ENCODE data around the gene DOCK3.
"Not testable (repeated sequence)": the region's sequence is repeated elsewhere in the genome, so short reads cannot be mapped to it uniquely, and the experiment has no call there.

Gene DOCK3

GRCh38 chr3:50749822-50750221 lies 75.1 kb downstream of the DOCK3 start:
- TF ChIP-seq CTCF (IDR thresholded peaks at IDR 0.05; ENCODE audit: insufficient read depth, low read length, poor library complexity, severe bottlenecking): no peak
- H3K36me3 ChIP-seq (ENCODE audit: control insufficient read depth, insufficient read depth, low read length): no peaks in the 10 kb centered on the region
- no peaks in the 10 kb centered on the region for H3K27me3 ChIP-seq (replicated peaks; ENCODE audit: control insufficient read depth, insufficient read depth, low read length)
- H3K4me3 ChIP-seq (replicated peaks; ENCODE audit: low read depth, low read length): no peak overlapping the region
- DNase-seq (ENCODE audit: extremely low read depth, insufficient read length): no peak

GRCh38 chr3:50759015-50759414 lies 84.3 kb downstream of the DOCK3 start:
- H3K27me3 ChIP-seq (replicated peaks; ENCODE audit: control insufficient read depth, insufficient read depth, low read length): no peaks in the 10 kb centered on the region
- no peak for TF ChIP-seq CTCF (IDR thresholded peaks at IDR 0.05; ENCODE audit: insufficient read depth, low read length, poor library complexity, severe bottlenecking)
- DNase-seq (ENCODE audit: extremely low read depth, insufficient read length): no peak
- H3K4me3 ChIP-seq (replicated peaks; ENCODE audit: low read depth, low read length): no peak overlapping the region
- no peaks in the 10 kb centered on the region for H3K36me3 ChIP-seq (ENCODE audit: control insufficient read depth, insufficient read depth, low read length)

GRCh38 chr3:50777680-50778079 lies 103.0 kb downstream of the DOCK3 start:
- DNase-seq (ENCODE audit: extremely low read depth, insufficient read length): no peak
- no peaks in the 10 kb centered on the region for H3K36me3 ChIP-seq (ENCODE audit: control insufficient read depth, insufficient read depth, low read length)
- H3K4me3 ChIP-seq (replicated peaks; ENCODE audit: low read depth, low read length): no peak overlapping the region
- no peak for TF ChIP-seq CTCF (IDR thresholded peaks at IDR 0.05; ENCODE audit: insufficient read depth, low read length, poor library complexity, severe bottlenecking)
- H3K27me3 ChIP-seq (replicated peaks; ENCODE audit: control insufficient read depth, insufficient read depth, low read length): no peaks in the 10 kb centered on the region

GRCh38 chr3:50781766-50782165 lies 107.0 kb downstream of the DOCK3 start:
- H3K27me3 ChIP-seq (replicated peaks; ENCODE audit: control insufficient read depth, insufficient read depth, low read length); H3K4me3 ChIP-seq (replicated peaks; ENCODE audit: low read depth, low read length); H3K36me3 ChIP-seq (ENCODE audit: control insufficient read depth, insufficient read depth, low read length); DNase-seq (ENCODE audit: extremely low read depth, insufficient read length): not testable (repeated sequence)

- no peaks in the 10 kb centered on the region for H3K36me3 ChIP-seq (ENCODE audit: control insufficient read depth, insufficient read depth, low read length)
Observed at GRCh38 chr3:50786631-50787030, 111.9 kb downstream of the DOCK3 start.

GRCh38 chr3:50790894-50791293 lies 116.2 kb downstream of the DOCK3 start:
- not testable (repeated sequence) for DNase-seq (ENCODE audit: extremely low read depth, insufficient read length); H3K27me3 ChIP-seq (replicated peaks; ENCODE audit: control insufficient read depth, insufficient read depth, low read length); H3K36me3 ChIP-seq (ENCODE audit: control insufficient read depth, insufficient read depth, low read length); H3K4me3 ChIP-seq (replicated peaks; ENCODE audit: low read depth, low read length)

More at GRCh38 chr3:50786631-50787030, 111.9 kb downstream of the DOCK3 start:
- TF ChIP-seq CTCF (IDR thresholded peaks at IDR 0.05; ENCODE audit: insufficient read depth, low read length, poor library complexity, severe bottlenecking): no peak
- no peak overlapping the region for H3K4me3 ChIP-seq (replicated peaks; ENCODE audit: low read depth, low read length)
- no peak for DNase-seq (ENCODE audit: extremely low read depth, insufficient read length)
- no peaks in the 10 kb centered on the region for H3K27me3 ChIP-seq (replicated peaks; ENCODE audit: control insufficient read depth, insufficient read depth, low read length)

GRCh38 chr3:50792568-50792967 lies 117.8 kb downstream of the DOCK3 start:
- Histone ChIP-seq H3K4me3 (replicated peaks; ENCODE audit: low read depth, low read length) (no peak overlapping the region), H3K36me3 (ENCODE audit: control insufficient read depth, insufficient read depth, low read length) (no peaks in the 10 kb centered on the region), H3K27me3 (replicated peaks; ENCODE audit: control insufficient read depth, insufficient read depth, low read length) (no peaks in the 10 kb centered on the region)
- no peak for DNase-seq (ENCODE audit: extremely low read depth, insufficient read length)
- TF ChIP-seq CTCF (IDR thresholded peaks at IDR 0.05; ENCODE audit: insufficient read depth, low read length, poor library complexity, severe bottlenecking): no peak

GRCh38 chr3:50803805-50804204 lies 129.1 kb downstream of the DOCK3 start:
- not testable (repeated sequence) for H3K27me3 ChIP-seq (replicated peaks; ENCODE audit: control insufficient read depth, insufficient read depth, low read length); H3K4me3 ChIP-seq (replicated peaks; ENCODE audit: low read depth, low read length); H3K36me3 ChIP-seq (ENCODE audit: control insufficient read depth, insufficient read depth, low read length); DNase-seq (ENCODE audit: extremely low read depth, insufficient read length)

GRCh38 chr3:50804376-50804775 lies 129.6 kb downstream of the DOCK3 start:
- not testable (repeated sequence) for H3K4me3 ChIP-seq (replicated peaks; ENCODE audit: low read depth, low read length); H3K27me3 ChIP-seq (replicated peaks; ENCODE audit: control insufficient read depth, insufficient read depth, low read length); H3K36me3 ChIP-seq (ENCODE audit: control insufficient read depth, insufficient read depth, low read length); DNase-seq (ENCODE audit: extremely low read depth, insufficient read length)

Data from GM06990 (cell line).